ENCODE measurements around the gene PIGM.

The PIGM gene

GRCh38 chr1:160031365-160032164 is at the start of gene PIGM:
Gene PIGM, minus strand, starts transcription at chr1:160031990. Its CDS starts 251 bp downstream, at chr1:160031739.
- peak; percentile 98 for DNase-seq

GRCh38 chr1:160081261-160081936 is 49.6 kb upstream of the PIGM start, which contains the start of gene KCNJ9:
Gene KCNJ9, plus strand, starts transcription at chr1:160081538. Its CDS starts 2,493 bp downstream, at chr1:160084031.
- peak; percentile 84 for DNase-seq

GRCh38 chr1:160080381-160081100 is 48.8 kb upstream of the PIGM start:
- no peak for DNase-seq

- no peak for DNase-seq
Observed at GRCh38 chr1:160079448-160079847, 47.7 kb upstream of the PIGM start.

DNA sequence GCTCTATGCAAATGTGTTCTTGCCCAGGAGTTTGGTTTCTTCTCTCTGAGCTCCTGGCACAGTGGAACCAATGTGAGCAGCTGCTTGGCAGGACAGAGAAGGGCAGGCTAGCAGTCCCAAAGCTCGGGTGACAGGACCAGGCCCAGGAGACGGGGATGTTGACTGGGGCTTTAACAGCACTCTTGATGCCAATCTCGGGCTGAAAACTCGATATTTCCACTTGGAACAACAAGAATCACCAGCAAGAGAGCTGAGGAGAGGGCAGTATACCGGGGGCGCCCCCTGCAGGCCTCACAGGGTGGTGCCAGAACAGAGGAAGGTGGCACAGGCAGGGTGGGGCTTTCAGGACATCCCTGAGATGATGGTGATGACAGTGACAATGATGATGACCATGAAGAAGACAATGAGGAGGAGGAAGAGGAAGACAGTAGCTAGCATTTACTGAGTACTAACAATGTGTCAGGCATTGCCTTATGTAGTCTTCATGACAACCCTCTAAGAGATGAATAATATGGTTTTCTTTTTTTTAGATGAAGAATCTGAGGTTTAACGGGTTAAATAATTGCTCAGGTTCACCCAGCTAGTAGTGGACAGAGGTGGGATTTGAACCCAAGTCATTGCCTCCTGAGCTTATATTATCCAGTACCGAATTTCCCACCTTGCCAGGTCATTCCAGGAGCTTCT is 46.9 kb upstream of the PIGM start:
- DNase-seq, result peak; percentile 68

- no peak for DNase-seq
Observed at GRCh38 chr1:160077486-160077885, 45.7 kb upstream of the PIGM start.

GRCh38 chr1:160076295-160076694 is 44.5 kb upstream of the PIGM start:
- DNase-seq, result peak; percentile 43

DNA sequence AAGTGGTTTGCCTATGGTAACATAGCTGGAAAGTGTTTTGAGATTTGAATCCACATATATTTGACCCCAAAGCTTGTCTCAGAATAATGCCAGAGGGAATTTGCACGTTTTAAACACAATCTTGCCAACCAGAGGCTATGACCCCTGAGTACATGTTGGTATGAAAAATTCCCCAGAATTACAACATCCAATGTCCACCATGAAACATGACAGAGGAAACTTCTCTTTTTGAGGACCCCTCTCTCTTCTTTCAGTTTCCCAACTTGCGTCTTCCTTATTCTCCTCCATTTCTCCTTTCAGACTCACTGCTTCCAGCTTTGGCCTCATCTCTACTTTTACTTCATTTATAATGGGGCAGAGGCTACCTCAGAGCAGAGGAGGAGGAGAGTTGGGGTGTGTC is 44.0 kb upstream of the PIGM start:
- DNase-seq, result no peak

DNA sequence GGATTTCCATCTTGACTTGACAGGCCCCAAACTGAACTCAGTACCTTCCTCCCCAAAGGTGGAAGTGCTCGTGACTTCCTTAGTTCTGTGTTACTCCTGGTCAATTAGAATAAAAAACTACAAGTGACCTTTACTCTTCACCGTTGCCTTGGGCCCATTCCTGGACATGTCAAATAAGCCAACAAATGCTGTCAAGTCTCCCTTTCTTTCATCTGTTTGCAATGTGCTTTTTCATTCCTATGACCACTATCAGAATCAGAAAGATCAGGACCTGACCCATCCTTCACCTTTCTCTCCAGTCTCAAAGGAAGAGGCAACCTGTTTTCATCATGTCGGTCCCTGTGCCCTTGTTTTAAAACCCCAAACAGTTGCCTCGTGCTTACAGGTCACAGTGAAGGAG is 43.1 kb upstream of the PIGM start:
- DNase-seq, result no peak

DNA sequence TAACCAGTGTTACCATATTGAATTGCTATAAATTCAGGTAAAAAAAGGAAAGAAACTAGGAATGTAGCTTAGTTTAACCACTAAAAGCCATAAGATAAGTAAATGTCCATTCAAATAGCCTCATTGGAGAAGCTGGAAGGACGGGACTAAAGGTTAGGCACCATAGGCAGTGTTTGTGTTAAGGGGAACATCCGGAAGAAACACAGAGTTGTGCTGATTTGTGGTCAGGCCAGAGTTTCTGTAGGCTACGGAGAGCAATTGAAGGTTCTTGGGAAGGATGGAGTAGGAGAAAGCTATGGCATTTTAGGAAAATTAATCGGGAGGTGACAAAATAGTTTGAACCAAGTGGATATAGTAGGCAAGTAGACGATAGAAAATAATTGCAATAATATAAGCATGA is 39.5 kb upstream of the PIGM start:
- no peak for DNase-seq

DNA sequence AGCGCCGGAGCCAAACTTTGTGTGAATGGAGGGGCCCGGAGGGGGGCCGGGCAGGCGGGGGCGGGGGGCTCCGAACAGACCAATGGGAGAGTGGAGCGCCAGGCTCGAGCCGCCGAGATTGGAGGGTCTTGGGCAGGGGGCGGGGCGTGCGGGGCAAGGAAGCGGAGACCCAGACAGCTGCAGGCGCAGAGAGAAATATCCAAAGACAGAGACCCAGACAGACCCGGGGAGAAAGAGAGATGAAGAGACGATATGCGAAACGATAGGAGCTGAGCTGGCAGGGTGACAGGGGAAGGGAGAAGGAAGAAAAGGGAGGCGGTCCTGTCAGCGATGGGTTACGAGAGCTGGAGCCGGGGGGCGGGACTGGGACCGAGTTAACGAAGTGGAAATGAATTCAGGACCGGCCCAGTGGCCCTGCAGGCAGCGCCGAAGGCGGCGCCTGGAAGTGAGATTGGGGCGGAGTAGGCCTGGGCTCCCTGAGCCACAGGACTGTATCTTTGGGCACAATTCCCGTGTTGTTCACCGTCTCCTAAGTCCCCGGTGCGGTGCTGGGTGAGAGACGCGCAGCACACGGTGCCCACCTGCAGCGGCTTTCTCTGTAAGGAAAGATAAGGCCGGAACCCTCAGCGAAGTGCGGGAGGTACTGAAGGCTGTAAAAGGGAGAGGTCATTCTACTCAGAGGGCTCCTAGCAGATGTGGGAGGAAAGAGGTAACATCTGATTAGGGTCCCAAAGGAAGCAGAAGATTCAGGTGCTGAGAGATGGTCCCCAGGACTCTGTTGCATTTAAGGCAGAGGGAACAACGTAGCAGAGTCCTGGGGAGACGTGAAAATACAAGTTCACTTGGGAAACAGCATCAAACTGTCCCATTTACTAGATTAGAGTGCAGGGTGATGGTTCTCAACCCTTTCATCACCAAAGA is 38.7 kb upstream of the PIGM start:
- peak; percentile 91 for DNase-seq

DNA sequence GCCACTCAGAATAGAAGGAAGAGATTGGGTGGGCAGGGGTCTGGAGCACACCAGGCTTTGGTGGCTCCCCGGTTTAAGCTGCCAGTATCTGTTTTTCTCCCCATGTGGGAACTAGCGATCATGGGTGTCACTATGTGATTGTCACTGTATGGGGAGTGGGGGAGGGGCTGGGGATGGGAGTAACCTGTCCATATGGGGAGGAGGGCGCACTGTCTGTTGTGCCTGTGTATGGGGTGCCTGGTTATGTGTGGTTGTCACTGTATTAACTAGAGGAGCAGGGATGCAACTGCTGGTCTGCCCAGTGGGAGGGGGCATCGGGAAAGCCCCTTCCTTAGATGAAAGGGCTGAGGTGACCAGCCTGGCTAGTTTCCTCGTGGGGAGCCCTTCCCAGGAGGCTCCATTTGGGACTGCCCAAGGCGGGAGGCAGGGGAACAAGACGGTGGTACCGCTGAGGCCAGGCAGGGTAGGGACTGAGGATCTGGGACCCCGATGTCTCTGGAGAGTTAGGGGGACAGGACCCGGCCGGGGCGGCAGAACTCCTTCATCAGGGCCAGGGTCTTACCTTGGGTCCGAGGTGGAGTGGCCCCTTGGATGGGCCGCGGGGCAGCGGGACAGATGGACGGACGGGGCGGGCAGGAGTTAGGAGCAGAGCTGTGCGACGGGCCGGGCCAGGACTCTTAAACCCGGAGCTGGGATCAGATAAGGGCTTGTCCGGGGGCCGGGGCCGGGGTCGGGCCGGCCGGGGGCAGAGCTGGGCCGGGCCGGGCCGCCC is 37.9 kb upstream of the PIGM start, which contains the start of gene KCNJ10:
TSS of gene KCNJ10 (minus strand) at position 701 of the 772 bp plus-strand sequence. CDS start 27,628 bp downstream, outside the sequence.
- no peak for DNase-seq

DNA sequence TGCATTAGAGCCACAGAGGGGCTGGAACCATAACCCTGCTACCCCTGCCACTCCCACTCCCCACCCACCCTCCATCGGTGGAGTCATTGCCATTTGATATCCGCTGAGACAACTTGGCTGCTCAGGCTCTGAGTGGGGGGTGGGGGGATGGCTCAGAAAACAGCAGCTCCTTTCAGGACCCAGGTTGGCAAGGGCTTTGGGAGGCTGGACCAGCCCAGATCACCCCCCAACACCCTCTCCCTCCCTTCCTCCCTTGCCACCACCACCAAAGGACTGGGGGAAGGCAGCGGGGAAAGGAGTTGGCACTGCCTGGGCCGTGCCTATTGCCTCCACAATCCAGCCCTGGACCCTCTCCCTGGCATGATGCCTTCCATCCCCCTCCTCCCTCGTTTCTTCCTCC is 36.4 kb upstream of the PIGM start:
- no peak for DNase-seq

- DNase-seq, result peak; percentile 84
Observed at GRCh38 chr1:160066829-160067745, 35.3 kb upstream of the PIGM start.

DNA sequence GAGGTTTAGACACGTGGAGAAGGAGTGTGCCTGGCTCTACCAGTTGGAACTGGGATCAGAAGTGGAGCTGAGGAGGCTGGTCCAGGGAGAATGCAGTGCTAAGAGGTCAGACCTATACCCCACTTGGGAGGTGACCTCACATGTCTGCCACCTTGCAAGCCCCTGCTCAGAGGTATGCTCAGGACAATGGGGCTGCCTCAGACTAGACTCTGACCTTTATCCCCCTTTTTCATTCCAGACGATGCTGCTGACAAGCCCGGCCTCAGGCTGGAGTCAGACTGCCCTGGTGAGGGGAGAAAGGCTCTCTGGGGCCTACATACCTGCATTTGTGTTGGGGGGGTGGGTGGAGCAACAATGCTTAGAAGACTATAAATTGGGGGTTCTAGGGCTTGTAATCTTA is 33.0 kb upstream of the PIGM start:
- DNase-seq, result no peak

- DNase-seq, result no peak
Observed at GRCh38 chr1:160064164-160064563, 32.4 kb upstream of the PIGM start.

DNA sequence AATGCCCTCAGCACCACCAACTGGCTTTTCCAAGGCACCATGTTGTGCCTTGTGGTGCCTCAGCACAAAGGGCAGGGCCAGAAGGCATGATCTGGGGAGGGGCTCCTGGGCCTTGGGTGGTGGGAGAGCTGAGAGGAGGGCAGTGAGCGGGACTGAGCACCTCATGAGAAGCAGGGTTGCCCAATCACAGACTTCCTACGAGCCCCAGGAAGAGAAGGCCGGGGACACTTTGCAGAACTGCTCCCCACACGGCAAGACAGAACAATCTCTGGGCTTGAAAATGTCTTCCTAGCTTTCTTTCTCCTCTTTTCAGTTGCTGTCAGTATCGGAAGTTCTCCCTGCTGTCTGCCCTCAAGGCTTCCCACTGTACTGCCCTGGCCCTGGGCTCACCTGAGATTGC is 31.4 kb upstream of the PIGM start:
- no peak for DNase-seq

DNA sequence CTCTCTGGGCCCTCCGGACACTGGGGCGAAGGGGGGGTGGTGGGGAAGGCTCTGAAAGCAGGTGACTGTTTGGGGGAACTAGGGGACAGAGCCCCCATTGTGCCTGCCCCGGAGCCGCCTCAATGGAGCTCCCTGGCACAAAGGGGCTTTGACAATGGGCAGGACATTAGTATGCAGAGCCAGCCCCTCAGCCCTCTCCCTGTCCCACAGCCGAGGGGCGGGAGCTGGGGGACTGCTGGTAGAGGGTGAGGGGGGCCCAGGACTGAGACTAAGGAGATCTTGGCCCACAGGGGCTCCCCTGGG is 30.4 kb upstream of the PIGM start:
- no peak for DNase-seq

DNA sequence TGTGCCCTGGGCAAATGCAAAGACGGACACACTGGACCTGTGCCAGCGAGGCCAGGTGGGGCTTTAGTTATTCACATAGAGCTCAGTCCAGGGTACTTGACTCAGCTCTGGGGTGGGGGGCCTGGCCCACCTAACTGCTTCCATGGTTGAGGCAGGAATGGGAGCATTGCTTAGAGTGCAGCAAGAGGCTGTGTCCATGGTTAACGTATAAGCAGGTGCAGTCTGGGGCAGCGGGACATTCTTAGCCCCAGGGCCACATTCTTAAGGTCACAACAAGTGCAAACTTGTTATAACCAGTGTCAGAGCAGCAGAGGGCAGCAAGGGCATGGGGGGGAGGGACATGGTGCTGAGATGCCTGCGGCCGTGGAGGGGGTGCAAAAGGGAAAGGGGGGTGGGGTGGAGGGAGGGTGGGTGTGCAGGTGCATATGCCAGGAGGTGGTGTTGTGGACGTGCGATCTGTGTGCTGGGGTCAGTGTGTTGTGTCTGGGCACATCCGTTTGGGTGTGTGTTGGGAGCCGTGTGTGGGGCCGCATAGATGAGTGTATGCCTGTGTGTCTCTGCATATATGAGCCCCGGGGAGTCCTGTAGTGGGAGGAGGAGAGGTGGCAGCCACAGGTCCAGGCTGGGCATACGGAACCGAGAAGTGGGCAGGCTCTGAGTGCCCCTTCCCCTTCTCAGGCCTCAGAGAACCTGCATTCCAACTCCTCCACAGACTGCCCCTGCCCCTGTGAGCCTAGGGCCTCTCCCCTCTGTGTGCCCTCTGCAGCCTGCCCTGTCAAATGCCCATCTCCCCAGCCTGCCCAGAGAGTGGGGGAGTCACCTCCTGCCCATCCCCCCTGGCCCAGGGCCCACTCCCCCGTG is 29.8 kb upstream of the PIGM start:
- no peak for DNase-seq
